Measurements from ENCODE around the gene NHLH1. TPM values are rescaled to one million over a fixed set of nuclear protein-coding genes. Genes with fewer than 3 reads are reported as not detected.

Gene NHLH1
- total and polyA plus RNA-seq, 4 experiments from 2014 or later, result 0.41 to 0.42 TPM; not detected in 2

GRCh38 chr1:160344936-160345335 is 21.9 kb upstream of the NHLH1 start:
- DNase-seq, result no peak
- Histone ChIP-seq H3K4me1 (ENCODE audit: insufficient read depth, low read length) (peaks cover 42% of the 10 kb centered on the region), H3K27me3 (ENCODE audit: insufficient read depth, low read length) (no peaks in the 10 kb centered on the region), H3K27ac (ENCODE audit: low read depth, low read length) (no peak overlapping the region), H3K4me3 (ENCODE audit: low read length in 2 of 2) (no peak overlapping the region), H3K9me3 (ENCODE audit: control insufficient read depth in 1 of 2, low read length in 2 of 2) (no peaks in the 10 kb centered on the region), H3K36me3 (ENCODE audit: insufficient read depth, low read length) (peaks cover 36% of the 10 kb centered on the region)
- H3K36me3 Mint-ChIP-seq, result peaks cover 17 to 66% of the 10 kb centered on the region in 2 donors
- H3K27me3 Mint-ChIP-seq, result no peaks in the 10 kb centered on the region
- H3K27ac Mint-ChIP-seq, result peak overlapping the region in 3 of 7 donors; percentile 59 to 100 (median 100)
- H3K9me3 Mint-ChIP-seq, result no peaks in the 10 kb centered on the region
- ChIA-PET POLR2A (ENCODE audit: partially characterized antibody) (no interaction called here), CTCF (ENCODE audit: partially characterized antibody) (interaction anchor here (0.6 to 4.5 kb wide), 3 partner anchors 9 to 650 kb away, joined by 3 to 19 read pairs (median 7); no protein-coding TSS in a partner anchor)
- H3K4me1 Mint-ChIP-seq, result peaks cover 29 to 55% (median 41%) of the 10 kb centered on the region in 4 donors
- peak overlapping the region; percentile 44 to 100 (median 100) for H3K4me3 Mint-ChIP-seq
- intact Hi-C loops (cut with micrococcal nuclease), result loop anchor here (5.0 to 10.0 kb wide), 2 partner anchors 180 to 722 kb away; partner anchors contain the start of genes ARHGAP30 and SLAMF6

GRCh38 chr1:160346463-160346862 is 20.4 kb upstream of the NHLH1 start:
- Mint-ChIP-seq H3K9me3 (no peaks in the 10 kb centered on the region), H3K4me1 (peaks cover 20 to 40% (median 29%) of the 10 kb centered on the region in 4 donors), H3K4me3 (no peak overlapping the region), H3K27me3 (no peaks in the 10 kb centered on the region), H3K36me3 (peaks cover 27 to 66% of the 10 kb centered on the region in 2 donors), H3K27ac (no peak overlapping the region)
- intact Hi-C loops (cut with micrococcal nuclease), result loop anchor here (10.0 kb wide), 1 partner anchor 178 kb away; the partner anchor contains the start of gene SLAMF6
- Histone ChIP-seq H3K9me3 (ENCODE audit: control insufficient read depth in 1 of 2, low read length in 2 of 2) (no peaks in the 10 kb centered on the region), H3K27me3 (ENCODE audit: insufficient read depth, low read length) (no peaks in the 10 kb centered on the region), H3K27ac (ENCODE audit: low read depth, low read length) (no peak overlapping the region), H3K4me3 (ENCODE audit: low read length in 2 of 2) (no peak overlapping the region), H3K4me1 (ENCODE audit: insufficient read depth, low read length) (peaks cover 27% of the 10 kb centered on the region), H3K36me3 (ENCODE audit: insufficient read depth, low read length) (peaks cover 46% of the 10 kb centered on the region)
- CTCF ChIA-PET (ENCODE audit: partially characterized antibody), result interaction anchor here (4.5 kb wide), 1 partner anchor 30 kb away, joined by 19 read pairs; no protein-coding TSS in a partner anchor
- DNase-seq, result no peak
- POLR2A ChIA-PET (ENCODE audit: partially characterized antibody), result no interaction called here

GRCh38 chr1:160346958-160347357 is 19.9 kb upstream of the NHLH1 start:
- Histone ChIP-seq H3K27me3 (ENCODE audit: insufficient read depth, low read length) (no peaks in the 10 kb centered on the region), H3K4me3 (ENCODE audit: low read length in 2 of 2) (no peak overlapping the region), H3K36me3 (ENCODE audit: insufficient read depth, low read length) (peaks cover 51% of the 10 kb centered on the region), H3K4me1 (ENCODE audit: insufficient read depth, low read length) (peaks cover 22% of the 10 kb centered on the region), H3K27ac (ENCODE audit: low read depth, low read length) (no peak overlapping the region), H3K9me3 (ENCODE audit: control insufficient read depth in 1 of 2, low read length in 2 of 2) (no peaks in the 10 kb centered on the region)
- ChIA-PET POLR2A (ENCODE audit: partially characterized antibody) (no interaction called here), CTCF (ENCODE audit: partially characterized antibody) (interaction anchor here (4.5 kb wide), 1 partner anchor 30 kb away, joined by 19 read pairs; no protein-coding TSS in a partner anchor)
- intact Hi-C loops (cut with micrococcal nuclease), result loop anchor here (10.0 kb wide), 1 partner anchor 178 kb away; the partner anchor contains the start of gene SLAMF6
- Mint-ChIP-seq H3K4me3 (no peak overlapping the region), H3K27me3 (no peaks in the 10 kb centered on the region), H3K36me3 (peaks cover 27 to 71% of the 10 kb centered on the region in 2 donors), H3K9me3 (no peaks in the 10 kb centered on the region), H3K27ac (no peak overlapping the region), H3K4me1 (peaks cover 19 to 35% (median 25%) of the 10 kb centered on the region in 4 donors)
- DNase-seq, result no peak

- POLR2A ChIA-PET (ENCODE audit: partially characterized antibody), result interaction anchor here (1.4 to 1.6 kb wide), 3 partner anchors 8 to 67 kb away, joined by 3 to 4 read pairs (median 3); partner anchors contain the start of genes COPA, NCSTN and PEX19
- Histone ChIP-seq H3K27me3 (ENCODE audit: insufficient read depth, low read length) (no peaks in the 10 kb centered on the region), H3K27ac (ENCODE audit: low read depth, low read length) (no peak overlapping the region), H3K9me3 (ENCODE audit: control insufficient read depth in 1 of 2, low read length in 2 of 2) (no peaks in the 10 kb centered on the region), H3K36me3 (ENCODE audit: insufficient read depth, low read length) (peaks cover 93% of the 10 kb centered on the region), H3K4me1 (ENCODE audit: insufficient read depth, low read length) (peaks cover under 1% of the 10 kb centered on the region), H3K4me3 (ENCODE audit: low read length in 2 of 2) (no peak overlapping the region)
- peaks cover 58 to 96% of the 10 kb centered on the region in 2 donors for H3K36me3 Mint-ChIP-seq
- no peaks in the 10 kb centered on the region for H3K27me3 Mint-ChIP-seq
- H3K4me1 Mint-ChIP-seq, result peaks cover 0 to 7% (median 6%) of the 10 kb centered on the region in 4 donors
- no peak overlapping the region for H3K27ac Mint-ChIP-seq
- CTCF ChIA-PET (ENCODE audit: partially characterized antibody), result interaction anchor here (1.4 to 9.2 kb wide), 5 partner anchors 25 to 273 kb away, joined by 3 to 77 read pairs (median 5); no protein-coding TSS in a partner anchor
- no peaks in the 10 kb centered on the region for H3K9me3 Mint-ChIP-seq
- no peak overlapping the region for H3K4me3 Mint-ChIP-seq
- intact Hi-C loops (cut with micrococcal nuclease), result no loop called here
- no peak for DNase-seq
These were observed 15.2 kb upstream of the NHLH1 start for GRCh38 chr1:160351629-160352028.

GRCh38 chr1:160352555-160352954 is 14.3 kb upstream of the NHLH1 start:
- Histone ChIP-seq H3K4me1 (ENCODE audit: insufficient read depth, low read length) (no peaks in the 10 kb centered on the region), H3K36me3 (ENCODE audit: insufficient read depth, low read length) (peaks cover 95% of the 10 kb centered on the region), H3K27me3 (ENCODE audit: insufficient read depth, low read length) (no peaks in the 10 kb centered on the region), H3K27ac (ENCODE audit: low read depth, low read length) (no peak overlapping the region), H3K4me3 (ENCODE audit: low read length in 2 of 2) (no peak overlapping the region), H3K9me3 (ENCODE audit: control insufficient read depth in 1 of 2, low read length in 2 of 2) (no peaks in the 10 kb centered on the region)
- DNase-seq, result no peak
- intact Hi-C loops (cut with micrococcal nuclease), result no loop called here
- no peaks in the 10 kb centered on the region for H3K27me3 Mint-ChIP-seq
- ChIA-PET POLR2A (ENCODE audit: partially characterized antibody) (interaction anchor here (1.4 to 1.6 kb wide), 3 partner anchors 9 to 68 kb away, joined by 3 to 4 read pairs (median 3); partner anchors contain the start of genes COPA, NCSTN and PEX19), CTCF (ENCODE audit: partially characterized antibody) (interaction anchor here (1.1 to 9.2 kb wide), 7 partner anchors 10 to 274 kb away, joined by 3 to 77 read pairs (median 4); no protein-coding TSS in a partner anchor)
- H3K4me3 Mint-ChIP-seq, result no peak overlapping the region
- peaks cover 60 to 97% of the 10 kb centered on the region in 2 donors for H3K36me3 Mint-ChIP-seq
- H3K4me1 Mint-ChIP-seq, result peaks cover 0 to 3% (median 1%) of the 10 kb centered on the region in 4 donors
- no peaks in the 10 kb centered on the region for H3K9me3 Mint-ChIP-seq
- H3K27ac Mint-ChIP-seq, result no peak overlapping the region

- ChIA-PET CTCF (ENCODE audit: partially characterized antibody) (interaction anchor here (1.1 to 9.2 kb wide), 7 partner anchors 9 to 268 kb away, joined by 3 to 77 read pairs (median 5); partner anchors contain the start of gene NCSTN), POLR2A (ENCODE audit: partially characterized antibody) (interaction anchor here (0.5 to 1.5 kb wide), 2 partner anchors 69 to 682 kb away, joined by 3 read pairs; partner anchors contain the start of gene PEX19)
- peak overlapping the region in 2 of 7 donors; percentile 21 to 44 for H3K27ac Mint-ChIP-seq
- intact Hi-C loops (cut with micrococcal nuclease), result no loop called here
- H3K27me3 Mint-ChIP-seq, result no peaks in the 10 kb centered on the region
- H3K9me3 Mint-ChIP-seq, result no peaks in the 10 kb centered on the region
- H3K4me3 Mint-ChIP-seq, result no peak overlapping the region
- no peak for DNase-seq
- Histone ChIP-seq H3K4me1 (ENCODE audit: insufficient read depth, low read length) (no peaks in the 10 kb centered on the region), H3K27ac (ENCODE audit: low read depth, low read length) (no peak overlapping the region), H3K4me3 (ENCODE audit: low read length in 2 of 2) (no peak overlapping the region), H3K27me3 (ENCODE audit: insufficient read depth, low read length) (no peaks in the 10 kb centered on the region), H3K9me3 (ENCODE audit: control insufficient read depth in 1 of 2, low read length in 2 of 2) (no peaks in the 10 kb centered on the region), H3K36me3 (ENCODE audit: insufficient read depth, low read length) (peaks cover 97% of the 10 kb centered on the region)
- H3K4me1 Mint-ChIP-seq, result peaks cover 0 to 3% (median under 1%) of the 10 kb centered on the region in 4 donors
- peaks cover 67 to 97% of the 10 kb centered on the region in 2 donors for H3K36me3 Mint-ChIP-seq
These were observed 13.6 kb upstream of the NHLH1 start for GRCh38 chr1:160353223-160353622.

- Histone ChIP-seq H3K36me3 (ENCODE audit: insufficient read depth, low read length) (peaks cover 89% of the 10 kb centered on the region), H3K4me1 (ENCODE audit: insufficient read depth, low read length) (no peaks in the 10 kb centered on the region), H3K27me3 (ENCODE audit: insufficient read depth, low read length) (no peaks in the 10 kb centered on the region), H3K9me3 (ENCODE audit: control insufficient read depth in 1 of 2, low read length in 2 of 2) (no peaks in the 10 kb centered on the region), H3K27ac (ENCODE audit: low read depth, low read length) (no peak overlapping the region), H3K4me3 (ENCODE audit: low read length in 2 of 2) (no peak overlapping the region)
- H3K36me3 Mint-ChIP-seq, result peaks cover 75 to 96% of the 10 kb centered on the region in 2 donors
- peak in 2 of 5 donors; percentile 20 to 39 for DNase-seq
- CTCF ChIA-PET (ENCODE audit: partially characterized antibody), result interaction anchor here (1.0 to 9.2 kb wide), 6 partner anchors 10 to 252 kb away, joined by 3 to 77 read pairs (median 4); partner anchors contain the start of gene NCSTN
- H3K4me1 Mint-ChIP-seq, result peaks cover 0 to 3% (median under 1%) of the 10 kb centered on the region in 4 donors
- intact Hi-C loops (cut with micrococcal nuclease), result no loop called here
- H3K4me3 Mint-ChIP-seq, result no peak overlapping the region
- H3K27ac Mint-ChIP-seq, result no peak overlapping the region
- POLR2A ChIA-PET (ENCODE audit: partially characterized antibody), result no interaction called here
- no peaks in the 10 kb centered on the region for H3K9me3 Mint-ChIP-seq
- no peaks in the 10 kb centered on the region for H3K27me3 Mint-ChIP-seq
These were observed 12.4 kb upstream of the NHLH1 start for GRCh38 chr1:160354388-160354985.
